ENCODE results near the gene SLC38A3.

Gene SLC38A3

DNA sequence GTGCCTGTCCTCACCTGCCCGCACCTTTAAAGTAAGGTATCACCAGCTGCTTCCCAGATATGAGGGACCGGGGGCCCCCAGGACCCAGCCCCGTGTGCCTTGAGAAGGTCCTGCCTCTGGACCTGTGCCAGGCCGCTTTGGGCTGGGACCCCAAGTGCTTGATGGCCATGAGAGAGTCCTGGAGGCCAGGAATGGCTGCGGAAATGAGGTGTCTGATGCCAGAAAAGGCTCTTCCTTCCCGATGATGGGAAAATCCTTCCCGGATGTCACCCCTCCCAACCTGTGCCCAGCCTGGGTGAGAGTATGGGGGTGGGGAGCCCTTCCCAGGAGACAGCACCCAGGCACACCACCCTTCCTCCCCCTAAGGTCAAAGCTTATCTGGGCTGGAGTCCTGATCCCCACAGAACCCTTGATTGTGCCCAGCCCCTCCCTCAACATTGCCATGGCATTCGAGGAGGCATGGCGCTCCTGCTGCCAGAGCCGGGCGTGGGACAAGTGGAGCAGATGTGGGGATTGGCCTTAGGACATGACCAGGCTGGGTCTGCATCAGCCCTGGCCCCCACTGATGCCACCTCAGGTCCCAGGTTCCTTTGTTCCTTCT lies 35.7 kb upstream of the SLC38A3 start:
- no peak for DNase-seq

DNA sequence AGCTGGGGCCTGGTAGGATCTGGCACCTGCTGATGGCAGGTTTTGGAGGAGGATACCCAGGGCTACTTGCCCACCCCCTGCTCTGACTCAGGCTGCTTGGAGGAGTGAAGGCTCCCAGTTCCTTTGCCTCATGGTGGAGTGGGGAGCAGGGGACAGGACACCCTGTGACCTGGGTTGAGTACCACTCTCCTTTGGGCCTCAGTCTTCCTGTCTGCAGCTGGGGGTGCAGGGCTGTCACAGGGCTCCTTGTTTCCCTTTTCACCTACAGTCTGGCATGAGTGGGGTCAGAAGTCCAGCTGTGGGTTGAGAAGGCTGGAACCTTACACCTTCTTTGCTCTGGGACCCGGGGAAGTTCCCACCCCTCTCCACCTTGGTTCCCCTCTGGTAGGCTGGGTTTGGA lies 35.2 kb upstream of the SLC38A3 start:
- no peak for DNase-seq

DNA sequence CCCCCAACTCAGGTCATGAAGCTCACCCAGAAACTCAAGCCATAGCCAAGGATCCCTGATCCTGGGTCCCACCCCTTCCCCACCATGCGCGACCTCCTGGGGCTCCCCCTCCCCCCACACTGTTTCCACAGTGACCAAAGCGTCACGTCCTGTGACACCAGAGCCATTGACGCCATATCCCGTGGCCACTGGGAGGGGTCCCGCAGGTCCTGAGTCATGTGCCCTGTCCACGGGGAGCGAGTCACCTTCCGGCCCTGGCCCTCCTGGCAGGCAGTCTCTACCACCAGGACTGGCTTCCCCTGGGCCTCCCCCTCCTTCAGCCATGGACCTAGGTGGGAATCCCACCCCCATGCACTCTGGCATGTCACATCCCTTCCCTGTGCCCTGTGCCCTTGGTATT lies 34.4 kb upstream of the SLC38A3 start:
- DNase-seq, result peak; percentile 23

DNA sequence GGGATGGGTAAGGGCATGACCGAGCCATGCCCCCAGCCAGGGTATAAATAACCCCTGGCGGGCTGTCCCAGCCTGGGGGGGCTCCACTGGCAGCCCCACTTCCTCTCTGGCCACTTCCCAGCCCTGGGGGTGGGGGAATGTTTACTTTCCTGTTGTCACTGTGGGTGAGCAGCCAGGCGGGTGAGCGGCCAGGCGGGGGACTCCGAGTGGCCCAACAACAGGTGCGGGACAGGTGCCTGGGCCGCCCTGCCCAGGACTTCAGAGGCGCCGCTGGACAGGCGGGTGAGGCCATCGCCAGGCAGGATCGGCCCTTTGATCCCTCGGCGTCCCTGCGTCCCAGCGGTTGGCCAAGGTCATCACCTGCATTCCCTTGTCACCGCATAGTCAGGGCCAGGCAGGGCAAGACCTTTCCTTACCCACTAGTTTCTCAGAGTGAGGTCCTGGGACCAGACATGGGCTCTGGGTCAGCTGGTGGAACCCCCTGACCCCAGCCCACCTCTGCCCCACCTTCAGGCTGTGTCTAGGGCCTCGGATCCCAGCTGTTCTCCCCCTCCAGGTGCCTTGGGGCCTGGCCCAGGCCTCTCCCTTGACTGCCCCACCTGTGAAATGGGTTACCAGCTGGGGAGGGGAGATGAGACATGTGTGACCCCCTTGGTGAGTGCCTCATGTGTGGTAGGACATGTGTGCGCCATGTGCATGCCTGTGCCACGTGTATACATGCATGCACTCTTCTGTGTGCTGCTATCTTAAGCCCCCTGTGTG lies 33.4 kb upstream of the SLC38A3 start:
- DNase-seq, result no peak

DNA sequence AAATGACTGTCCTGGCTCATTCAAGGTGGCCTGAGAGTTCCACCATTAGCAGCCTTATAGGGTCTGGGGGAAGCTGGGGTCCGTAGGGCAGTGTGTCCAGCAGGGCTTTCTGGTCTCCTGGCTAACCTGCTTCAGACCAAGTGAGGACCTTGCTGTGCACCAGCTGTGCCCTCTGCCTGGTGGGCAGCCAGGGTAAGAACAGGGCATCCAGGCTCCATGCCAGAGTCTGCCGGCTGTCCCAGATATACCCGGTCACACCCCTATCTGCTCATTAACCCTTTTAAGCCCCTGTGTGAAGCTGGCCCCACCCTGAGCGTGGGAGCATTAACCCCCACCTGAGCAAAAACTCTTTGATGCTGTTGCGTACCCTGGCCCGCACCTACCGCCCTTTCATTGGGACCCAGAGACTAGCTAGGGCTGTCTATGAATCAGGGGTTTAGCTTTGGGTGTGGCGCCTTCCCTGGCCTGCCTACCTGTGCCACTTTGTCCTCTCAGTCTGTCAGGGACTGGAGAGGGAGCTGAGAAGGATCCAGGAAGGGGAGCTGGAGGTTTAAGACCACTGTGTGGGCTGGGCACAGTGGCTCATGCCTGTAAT lies 32.3 kb upstream of the SLC38A3 start:
- no peak for DNase-seq

DNA sequence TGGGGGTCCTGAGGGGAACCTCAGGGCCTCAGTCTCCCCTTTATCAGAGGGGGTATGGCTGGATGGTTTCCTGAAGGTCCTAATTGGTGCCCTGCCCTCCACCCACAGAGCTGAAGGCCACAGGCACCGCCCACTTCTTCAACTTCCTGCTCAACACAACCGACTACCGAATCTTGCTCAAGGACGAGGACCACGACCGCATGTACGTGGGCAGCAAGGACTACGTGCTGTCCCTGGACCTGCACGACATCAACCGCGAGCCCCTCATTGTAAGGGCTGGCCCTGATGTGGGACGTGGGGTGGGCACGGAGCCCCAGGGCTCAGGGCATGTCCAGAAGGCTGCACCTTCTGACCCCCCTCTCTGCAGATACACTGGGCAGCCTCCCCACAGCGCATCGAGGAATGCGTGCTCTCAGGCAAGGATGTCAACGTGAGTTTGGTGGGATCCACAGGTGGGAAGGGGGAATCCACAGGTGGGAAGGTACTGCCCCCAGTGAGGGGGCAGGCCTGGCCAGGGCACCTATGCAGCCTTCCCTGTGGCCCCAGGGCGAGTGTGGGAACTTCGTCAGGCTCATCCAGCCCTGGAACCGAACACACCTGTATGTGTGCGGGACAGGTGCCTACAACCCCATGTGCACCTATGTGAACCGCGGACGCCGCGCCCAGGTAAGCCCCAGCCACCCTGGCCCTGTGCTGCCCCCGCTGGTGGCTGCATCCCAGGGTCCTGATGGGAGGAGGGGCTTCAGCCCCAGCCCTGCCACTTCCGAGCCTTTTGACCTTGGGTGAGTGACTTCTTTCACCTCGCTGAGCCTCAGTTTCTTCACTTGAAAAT lies 31.2 kb upstream of the SLC38A3 start:
- DNase-seq, result peak; percentile 40

DNA sequence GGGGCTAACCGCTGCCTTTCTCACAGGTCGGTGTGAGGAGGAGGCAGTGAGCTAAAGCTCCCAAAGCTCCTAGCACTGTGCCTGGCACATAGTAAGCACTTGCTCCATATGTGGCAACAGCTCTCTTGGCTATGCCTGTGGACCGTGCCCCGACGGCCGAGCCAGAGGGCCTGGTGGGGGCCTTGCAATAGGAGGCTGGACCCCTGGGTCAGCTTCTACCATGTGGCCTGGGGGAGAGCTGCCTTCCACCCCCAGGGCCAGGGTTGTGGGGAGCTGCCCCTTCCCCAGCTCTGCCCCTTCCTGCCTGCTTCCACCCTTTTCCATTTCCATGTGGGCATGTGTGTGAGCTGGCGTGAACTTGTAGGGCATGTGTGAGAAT lies 30.6 kb upstream of the SLC38A3 start:
- no peak for DNase-seq

DNA sequence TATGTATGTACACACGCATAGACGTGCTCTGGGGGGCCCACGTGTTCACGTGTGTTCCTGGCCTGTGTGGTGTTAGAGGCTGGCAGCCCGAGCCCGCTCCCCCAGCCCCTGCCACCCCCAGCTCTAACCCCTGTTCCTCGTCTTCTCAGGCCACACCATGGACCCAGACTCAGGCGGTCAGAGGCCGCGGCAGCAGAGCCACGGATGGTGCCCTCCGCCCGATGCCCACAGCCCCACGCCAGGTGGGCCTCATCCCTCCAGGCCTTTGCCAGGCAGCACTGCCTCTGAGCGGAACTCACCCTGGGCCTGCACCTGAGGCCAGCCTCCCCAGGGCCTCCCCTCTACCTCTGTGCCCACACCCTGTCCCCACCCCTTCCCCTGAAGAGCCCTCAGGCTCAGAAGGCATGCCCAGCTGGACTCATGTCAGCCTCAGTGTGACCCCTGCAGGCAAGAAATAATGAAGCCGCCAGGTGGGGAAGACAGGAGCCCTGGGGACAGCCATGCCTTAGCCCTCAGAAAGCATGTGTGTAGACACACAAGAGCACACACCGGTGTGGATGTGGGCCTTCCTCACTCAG lies 30.0 kb upstream of the SLC38A3 start:
- no peak for DNase-seq

DNA sequence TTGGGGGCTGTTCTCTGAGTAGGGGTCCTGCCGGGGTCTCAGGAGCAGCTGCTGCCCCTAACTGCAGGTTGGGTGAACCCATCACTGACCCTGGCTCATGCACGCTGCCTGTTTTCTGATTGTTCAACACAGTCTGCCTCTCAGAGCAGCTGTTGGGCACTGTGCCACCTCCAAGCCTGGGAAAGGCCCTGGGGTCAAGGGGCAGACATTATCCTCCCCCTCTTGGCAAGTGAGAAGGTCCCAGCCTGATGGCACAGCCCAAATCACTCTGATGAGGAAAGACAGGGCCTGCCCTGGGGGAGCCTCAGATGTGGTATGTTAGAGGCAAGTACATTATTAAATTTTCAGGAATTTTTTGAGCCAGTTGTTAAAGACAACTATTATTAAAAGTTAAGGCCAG lies 27.7 kb upstream of the SLC38A3 start:
- no peak for DNase-seq

DNA sequence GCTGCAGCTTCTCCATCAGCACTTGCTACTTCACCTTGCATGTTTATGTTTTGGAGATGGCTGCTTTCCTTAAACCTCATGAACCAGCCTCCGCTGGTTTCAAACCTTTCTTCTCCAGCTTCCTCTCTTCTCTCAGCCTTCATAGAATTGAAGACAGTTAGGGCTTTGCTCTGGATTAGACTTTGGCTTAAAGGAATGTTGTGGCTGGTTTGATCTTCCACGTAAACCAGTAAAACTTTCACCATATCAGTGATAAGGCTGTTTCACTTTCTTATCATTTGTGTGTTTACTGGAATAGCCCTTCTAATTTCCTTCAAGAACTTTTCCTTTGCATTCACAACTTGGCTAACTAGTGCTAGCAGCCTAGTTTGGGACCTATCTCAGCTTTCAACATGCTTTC lies 25.4 kb upstream of the SLC38A3 start:
- no peak for DNase-seq

DNA sequence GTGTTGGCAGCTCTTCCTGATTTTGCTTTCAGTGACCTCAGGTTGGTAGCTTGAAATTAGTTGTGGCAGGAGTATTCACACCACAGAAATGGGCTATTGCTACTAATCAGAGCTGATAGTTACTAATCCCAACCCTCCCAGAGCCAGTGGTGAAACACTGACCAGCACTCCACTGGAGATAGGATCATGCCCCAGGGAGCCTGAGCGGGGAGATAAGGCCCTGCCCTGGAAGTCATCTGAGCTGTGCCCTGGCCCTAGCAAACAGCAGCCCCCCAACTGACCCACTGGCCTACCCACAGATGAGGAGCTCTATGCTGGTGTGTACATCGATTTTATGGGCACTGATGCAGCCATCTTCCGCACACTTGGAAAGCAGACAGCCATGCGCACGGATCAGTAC lies 23.1 kb upstream of the SLC38A3 start:
- no peak for DNase-seq

DNA sequence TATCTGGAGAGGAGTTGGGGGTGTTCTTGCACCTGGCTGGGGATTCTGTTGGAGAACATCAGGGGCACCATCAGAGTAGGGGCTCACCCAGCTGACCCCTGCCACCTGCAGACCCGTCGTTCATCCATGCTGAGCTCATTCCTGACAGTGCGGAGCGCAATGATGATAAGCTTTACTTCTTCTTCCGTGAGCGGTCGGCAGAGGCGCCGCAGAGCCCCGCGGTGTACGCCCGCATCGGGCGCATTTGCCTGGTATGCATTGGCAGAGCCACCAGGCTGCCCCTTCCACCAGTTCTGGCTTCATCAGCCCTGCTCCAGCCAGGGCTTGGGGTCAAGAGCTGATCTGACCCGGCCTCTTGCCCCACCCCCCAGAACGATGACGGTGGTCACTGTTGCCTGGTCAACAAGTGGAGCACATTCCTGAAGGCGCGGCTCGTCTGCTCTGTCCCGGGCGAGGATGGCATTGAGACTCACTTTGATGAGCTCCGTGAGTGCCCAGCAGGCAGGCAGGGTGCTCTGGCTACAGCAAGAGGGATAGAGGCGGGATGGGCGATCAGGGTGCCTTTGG lies 22.5 kb upstream of the SLC38A3 start:
- no peak for DNase-seq

DNA sequence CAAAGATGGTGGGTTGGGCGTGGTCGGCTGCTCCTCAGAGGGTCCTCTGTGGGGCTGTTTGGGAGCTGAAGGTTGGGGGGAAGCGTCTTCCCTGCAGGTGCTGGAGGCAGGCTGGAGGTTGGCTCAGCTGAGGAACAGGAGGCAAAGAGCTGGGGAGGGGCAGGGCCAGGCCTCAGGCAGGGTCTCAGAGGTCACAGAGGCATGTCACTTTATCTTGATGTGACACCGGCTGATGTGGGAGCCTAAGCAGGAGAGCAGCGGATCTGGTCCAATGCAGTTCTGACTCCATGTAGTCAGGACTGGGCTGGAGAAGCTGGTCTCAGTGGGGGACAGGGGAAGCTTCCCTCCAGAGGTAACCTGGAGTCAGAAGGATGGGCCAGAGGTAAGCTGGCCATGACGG lies 21.3 kb upstream of the SLC38A3 start:
- no peak for DNase-seq

DNA sequence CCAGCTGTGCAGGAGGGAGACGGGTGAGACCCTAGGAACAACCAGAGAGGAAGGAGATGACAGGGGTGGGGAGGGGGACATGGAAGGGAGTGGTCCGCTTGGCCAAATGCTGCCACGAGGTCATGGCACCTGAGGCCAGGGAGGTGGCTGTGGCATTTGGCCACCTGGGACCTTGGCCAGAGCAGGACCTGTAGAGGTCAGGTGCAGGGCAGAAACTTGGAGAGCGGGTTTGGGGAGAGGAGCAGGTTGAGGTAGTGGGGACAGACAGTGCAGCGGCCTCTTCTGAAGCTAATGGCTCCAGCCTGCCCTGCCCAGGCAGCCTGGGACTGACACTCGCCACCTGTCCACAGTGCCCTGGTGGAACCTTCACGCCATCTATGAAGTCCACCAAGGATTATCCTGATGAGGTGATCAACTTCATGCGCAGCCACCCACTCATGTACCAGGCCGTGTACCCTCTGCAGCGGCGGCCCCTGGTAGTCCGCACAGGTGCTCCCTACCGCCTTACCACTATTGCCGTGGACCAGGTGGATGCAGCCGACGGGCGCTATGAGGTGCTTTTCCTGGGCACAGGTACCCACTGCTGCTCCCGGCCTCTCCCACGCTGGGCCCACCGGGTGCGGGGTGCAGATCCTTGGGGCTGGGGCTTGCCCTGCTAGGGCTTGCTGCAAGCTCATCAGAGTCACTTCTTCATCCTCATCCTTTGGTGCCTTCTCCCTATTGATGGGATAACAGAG lies 20.7 kb upstream of the SLC38A3 start:
- no peak for DNase-seq

DNA sequence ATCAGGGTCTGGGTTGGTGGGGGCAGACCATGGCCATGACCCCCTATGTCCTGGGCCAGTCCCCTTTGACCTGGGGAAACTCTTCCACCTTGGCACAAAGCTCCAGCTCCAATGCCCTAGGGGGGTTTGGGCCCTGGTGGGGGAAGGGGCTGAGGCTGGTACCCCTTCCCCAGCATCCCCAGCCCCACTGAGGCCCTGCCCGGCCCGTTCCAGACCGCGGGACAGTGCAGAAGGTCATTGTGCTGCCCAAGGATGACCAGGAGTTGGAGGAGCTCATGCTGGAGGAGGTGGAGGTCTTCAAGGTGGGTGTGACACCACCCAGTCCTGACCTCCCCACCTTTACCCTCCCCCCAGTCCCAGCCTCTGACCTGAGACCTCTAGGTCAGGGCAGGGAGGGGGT lies 19.8 kb upstream of the SLC38A3 start:
- no peak for DNase-seq

DNA sequence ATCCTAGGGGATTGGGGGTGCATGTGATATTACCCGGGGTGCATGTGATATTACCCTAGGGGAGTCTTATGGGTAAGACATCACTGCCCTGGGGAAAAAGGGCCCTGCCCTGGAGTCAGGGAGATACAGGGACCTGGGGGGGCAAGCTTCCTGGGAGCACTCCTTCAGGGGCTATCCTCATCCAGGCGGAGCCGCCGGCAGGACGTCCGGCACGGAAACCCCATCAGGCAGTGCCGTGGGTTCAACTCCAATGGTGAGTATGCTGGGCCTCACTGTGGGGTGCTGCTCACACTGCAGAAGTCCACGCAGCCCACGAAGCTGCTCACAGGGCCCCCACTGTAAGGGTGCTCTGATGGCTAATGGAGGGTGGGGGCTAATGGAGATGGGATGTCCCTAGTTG lies 19.0 kb upstream of the SLC38A3 start:
- no peak for DNase-seq

DNA sequence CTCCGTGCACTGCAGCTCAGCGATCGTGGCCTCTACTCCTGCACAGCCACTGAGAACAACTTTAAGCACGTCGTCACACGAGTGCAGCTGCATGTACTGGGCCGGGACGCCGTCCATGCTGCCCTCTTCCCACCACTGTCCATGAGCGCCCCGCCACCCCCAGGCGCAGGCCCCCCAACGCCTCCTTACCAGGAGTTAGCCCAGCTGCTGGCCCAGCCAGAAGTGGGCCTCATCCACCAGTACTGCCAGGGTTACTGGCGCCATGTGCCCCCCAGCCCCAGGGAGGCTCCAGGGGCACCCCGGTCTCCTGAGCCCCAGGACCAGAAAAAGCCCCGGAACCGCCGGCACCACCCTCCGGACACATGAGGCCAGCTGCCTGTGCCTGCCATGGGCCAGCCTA lies 17.3 kb upstream of the SLC38A3 start:
- DNase-seq, result no peak

DNA sequence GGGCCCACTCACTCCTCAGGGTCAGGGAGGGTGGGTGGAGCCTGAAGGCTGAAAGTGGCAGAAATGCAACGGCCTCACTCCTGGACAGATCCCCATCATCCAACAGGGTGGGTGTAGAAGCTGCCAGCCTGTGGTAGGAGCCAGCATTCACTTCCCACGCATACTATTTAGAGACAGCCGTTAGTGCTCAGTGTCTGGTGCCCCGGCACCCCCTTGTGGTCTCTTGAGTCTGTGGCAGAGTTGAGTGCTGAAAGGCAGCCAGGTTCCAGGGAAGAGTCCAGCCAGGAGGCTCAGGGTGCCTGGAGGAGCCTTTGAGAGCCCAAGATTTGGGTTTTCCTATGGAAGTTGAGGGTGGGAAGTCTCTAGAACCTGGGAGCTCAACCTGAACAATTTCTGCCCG lies 15.8 kb upstream of the SLC38A3 start:
- peak; percentile 73 for DNase-seq

DNA sequence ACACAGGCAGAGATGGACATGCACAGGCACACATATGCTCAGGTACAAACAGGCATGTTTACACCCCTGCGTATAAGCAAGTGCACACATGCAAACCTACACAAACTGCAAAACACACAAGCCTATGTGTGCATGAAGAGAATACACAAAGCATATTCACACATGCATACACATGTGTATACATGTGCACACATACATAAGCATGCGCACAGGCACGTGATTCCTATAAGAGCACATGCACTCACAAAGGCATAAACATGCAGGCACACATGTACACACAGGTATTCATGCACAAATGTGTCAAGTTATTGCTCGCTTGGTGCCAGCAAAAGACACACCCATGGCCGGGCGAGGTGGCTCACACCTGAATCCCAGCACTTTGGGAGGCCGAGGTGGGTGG lies 15.1 kb upstream of the SLC38A3 start:
- no peak for DNase-seq

DNA sequence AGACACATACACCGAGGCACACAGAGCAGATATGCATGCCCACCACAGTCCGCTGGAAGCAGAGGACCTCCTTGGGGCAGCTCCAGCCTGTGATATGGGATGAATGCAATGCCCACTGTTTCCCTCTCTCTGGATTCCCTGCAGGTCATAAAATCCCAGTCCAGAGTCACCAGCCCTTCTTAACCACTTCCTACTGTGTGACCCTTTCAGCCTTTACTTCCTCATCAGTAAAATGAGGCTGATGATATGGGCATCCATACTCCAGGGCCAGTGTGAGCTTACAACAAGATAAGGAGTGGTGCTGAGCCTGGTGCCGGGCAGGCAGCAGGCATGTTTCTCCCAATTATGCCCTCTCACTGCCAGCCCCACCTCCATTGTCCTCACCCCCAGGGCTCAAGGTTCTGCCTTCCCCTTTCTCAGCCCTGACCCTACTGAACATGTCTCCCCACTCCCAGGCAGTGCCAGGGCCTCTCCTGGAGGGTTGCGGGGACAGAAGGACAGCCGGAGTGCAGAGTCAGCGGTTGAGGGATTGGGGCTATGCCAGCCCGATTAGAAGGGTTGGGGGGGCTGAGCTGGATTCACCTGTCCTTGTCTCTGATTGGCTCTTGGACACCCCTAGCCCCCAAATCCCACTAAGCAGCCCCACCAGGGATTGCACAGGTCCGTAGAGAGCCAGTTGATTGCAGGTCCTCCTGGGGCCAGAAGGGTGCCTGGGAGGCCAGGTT lies 14.0 kb upstream of the SLC38A3 start, which contains the start of gene GNAT1:
GNAT1 (plus strand) TSS at position 675 of the 725 bp plus-strand sequence. CDS start 116 bp downstream, outside the sequence.
- peak; percentile 34 for DNase-seq

DNA sequence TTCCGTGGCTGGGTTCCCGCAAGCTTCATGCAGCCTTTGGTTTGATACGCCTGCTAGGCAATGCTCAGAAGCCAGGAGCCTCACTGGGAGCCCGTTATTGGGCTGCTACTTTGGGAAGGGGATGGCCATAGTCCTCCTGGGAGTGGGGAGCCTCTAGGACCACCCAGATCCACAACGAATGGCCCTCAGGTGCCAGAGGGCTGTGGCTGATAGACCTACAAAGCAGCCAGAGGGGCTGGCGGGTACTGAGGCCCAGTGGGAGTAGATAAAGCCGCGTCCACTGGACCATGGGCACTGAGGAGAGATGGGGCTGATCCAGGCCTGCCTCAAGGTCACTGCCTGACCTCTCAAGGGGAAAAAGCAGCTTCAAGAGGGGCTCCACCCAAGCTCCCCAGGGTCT lies 12.9 kb upstream of the SLC38A3 start:
- no peak for DNase-seq
